NCI-H446 (cell line): Measurements from ENCODE around the gene HHAT.
A peak's percentile ranks its signal among the peaks of the same experiment; 100 is the strongest.

ENCODE experiments used
- DNase-seq, 2 experiments: peaks; one replicate each; lab custom pipeline; 2025; lab: John Stamatoyannopoulos, UW

HHAT gene

DNA sequence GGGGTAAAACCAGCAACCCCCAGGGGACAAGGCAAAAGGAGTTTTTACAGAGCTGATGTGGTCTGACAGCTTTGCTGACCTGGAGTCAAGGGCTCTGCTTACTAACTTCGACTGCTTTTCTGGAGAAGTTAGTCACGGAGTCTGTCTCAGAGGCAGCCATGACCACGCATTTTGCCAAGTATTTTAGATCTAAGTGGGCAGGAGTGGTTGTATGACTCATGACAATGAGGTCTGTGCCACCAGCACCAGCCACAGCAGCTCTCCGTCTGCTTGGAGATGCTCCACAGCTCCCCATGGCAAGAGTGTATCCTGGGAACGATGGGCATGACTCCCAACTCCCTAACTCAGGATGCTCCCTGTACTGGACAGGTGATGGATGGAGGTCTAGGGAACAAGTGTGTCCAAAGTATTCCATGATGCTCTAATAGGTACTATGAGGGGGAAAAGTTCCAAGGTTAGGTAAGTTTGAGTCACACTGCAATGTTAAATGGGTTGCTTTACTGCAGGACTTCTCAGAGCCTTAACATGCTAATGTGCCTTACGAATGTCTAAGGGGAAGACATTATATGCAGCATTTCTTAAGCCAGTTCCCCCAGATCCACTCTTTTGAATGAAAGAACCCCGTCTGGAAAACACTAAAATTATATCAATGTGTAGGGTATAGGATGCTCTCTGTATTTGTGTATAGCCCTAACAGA, 359.0 kb downstream of the HHAT start:
- no peak for DNase-seq

GRCh38 chr1:210688512-210689234, 360.0 kb downstream of the HHAT start:
- DNase-seq, result peak in 1 of 2 experiments; percentile 46

- DNase-seq, result no peak
Observed at GRCh38 chr1:210689826-210690225, 361.1 kb downstream of the HHAT start.

DNA sequence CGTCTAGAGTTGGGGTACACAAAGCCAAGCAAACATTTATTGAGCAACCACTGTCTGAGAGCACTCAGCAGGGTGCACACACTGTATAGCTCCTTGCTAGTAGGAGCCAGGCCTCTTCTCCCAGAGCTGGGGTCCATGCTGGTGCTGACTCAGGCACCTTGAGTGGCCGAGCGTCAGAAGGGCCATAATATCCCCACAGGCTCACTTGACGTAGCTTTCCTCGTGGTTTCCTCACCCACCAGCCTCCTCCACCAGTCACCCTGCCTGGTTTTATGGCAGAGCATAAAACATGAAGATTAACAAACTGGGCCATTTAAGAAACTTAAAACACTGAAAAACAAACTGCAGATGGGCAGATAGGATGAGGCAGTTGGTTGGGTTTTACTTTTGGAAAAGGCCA, 361.5 kb downstream of the HHAT start:
- no peak for DNase-seq

DNA sequence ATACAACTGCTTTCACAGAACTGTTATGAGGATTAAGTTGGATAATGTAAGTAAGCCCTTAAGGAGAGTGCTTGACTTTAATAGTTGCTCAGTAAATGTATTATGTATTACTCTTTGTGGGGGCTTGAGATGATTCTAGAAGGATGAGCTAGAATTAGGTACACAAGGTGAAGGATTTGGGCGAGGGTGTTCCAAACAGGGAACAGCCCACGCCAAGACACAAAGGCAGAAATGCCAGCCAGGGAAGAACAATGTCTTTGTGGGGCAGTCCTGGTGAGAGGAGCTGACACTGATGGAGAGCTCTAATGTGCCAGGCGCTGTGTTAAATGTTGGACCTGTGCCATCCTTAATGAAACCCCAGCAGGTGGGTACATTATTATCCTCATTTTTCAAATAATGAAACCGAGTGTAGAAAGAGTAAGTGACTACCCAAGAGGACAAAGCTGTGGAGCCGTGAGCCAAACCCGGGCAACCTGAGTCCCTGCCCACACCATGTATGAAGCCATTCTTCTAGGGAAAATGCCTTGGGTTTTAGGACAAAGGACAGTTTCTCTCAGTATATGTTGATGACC, 362.4 kb downstream of the HHAT start:
- DNase-seq, result no peak

- no peak for DNase-seq
Observed at GRCh38 chr1:210692796-210693195, 364.1 kb downstream of the HHAT start.

DNA sequence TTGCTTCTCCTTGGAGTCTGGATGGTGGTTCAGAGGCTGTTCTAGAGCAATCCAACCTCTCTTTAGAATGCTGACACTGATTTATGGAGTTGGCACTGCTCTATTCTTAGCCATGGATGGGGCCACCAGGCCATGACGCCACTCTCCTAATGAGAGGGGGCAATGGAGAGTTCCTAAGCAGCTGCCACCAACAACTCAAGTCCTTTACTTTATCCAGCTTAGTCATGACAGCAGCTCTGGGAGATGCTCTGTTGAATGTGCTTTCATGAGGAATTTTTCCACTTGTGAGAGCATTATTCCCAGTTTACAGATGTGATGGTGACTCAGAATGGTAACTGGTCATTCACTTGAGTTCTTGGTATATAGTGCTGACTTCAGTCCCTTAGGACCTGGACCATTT, 366.3 kb downstream of the HHAT start:
- no peak for DNase-seq

- DNase-seq, result no peak
Observed at GRCh38 chr1:210696709-210697108, 368.0 kb downstream of the HHAT start.

DNA sequence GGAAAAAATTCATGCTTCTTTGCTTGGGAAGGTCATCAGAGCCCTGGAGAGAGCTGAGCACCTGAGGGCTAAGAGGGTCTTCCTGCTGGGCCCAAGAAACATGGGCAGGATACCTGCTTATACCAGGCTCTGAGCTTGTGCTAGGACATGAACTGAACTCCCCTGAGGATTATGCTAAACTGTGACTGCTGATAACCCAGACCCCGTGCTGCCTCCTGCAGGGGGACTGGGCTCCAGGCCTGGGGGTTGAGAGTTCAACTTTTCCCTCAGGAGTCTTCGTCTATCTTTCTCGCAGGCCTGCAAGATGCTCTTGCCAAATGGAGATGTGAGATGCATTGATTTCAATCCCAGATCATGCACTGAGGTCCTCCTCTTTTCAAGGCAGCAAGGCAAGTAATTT, 368.5 kb downstream of the HHAT start:
- no peak for DNase-seq

GRCh38 chr1:210698661-210699060, 370.0 kb downstream of the HHAT start:
- DNase-seq, result no peak

DNA sequence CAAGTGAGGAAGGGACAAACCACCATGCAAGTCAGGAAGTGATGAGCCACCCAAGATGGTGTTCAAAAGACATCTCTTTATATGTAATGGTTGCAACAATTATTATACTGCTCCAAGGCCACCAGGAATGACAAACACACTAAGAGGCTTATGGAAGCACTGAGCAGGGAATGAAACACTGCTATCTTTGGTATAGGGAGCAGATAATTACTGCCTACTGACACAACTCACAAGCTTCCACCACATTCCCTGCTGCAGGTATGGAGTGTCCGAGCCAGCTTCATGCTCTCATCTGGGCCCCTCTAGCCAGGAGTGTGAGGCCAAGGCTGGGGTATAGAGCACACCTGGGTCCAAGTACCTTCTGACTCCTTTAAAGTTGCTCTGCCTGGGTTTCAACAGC, 371.4 kb downstream of the HHAT start:
- no peak for DNase-seq

- DNase-seq, result no peak
Observed at GRCh38 chr1:210700511-210700910, 371.8 kb downstream of the HHAT start.

GRCh38 chr1:210702506-210702905, 373.8 kb downstream of the HHAT start:
- DNase-seq, result no peak

GRCh38 chr1:210703593-210703992, 374.9 kb downstream of the HHAT start:
- no peak for DNase-seq

GRCh38 chr1:210705086-210705485, 376.4 kb downstream of the HHAT start:
- no peak for DNase-seq

GRCh38 chr1:210706246-210706645, 377.5 kb downstream of the HHAT start:
- DNase-seq, result no peak

DNA sequence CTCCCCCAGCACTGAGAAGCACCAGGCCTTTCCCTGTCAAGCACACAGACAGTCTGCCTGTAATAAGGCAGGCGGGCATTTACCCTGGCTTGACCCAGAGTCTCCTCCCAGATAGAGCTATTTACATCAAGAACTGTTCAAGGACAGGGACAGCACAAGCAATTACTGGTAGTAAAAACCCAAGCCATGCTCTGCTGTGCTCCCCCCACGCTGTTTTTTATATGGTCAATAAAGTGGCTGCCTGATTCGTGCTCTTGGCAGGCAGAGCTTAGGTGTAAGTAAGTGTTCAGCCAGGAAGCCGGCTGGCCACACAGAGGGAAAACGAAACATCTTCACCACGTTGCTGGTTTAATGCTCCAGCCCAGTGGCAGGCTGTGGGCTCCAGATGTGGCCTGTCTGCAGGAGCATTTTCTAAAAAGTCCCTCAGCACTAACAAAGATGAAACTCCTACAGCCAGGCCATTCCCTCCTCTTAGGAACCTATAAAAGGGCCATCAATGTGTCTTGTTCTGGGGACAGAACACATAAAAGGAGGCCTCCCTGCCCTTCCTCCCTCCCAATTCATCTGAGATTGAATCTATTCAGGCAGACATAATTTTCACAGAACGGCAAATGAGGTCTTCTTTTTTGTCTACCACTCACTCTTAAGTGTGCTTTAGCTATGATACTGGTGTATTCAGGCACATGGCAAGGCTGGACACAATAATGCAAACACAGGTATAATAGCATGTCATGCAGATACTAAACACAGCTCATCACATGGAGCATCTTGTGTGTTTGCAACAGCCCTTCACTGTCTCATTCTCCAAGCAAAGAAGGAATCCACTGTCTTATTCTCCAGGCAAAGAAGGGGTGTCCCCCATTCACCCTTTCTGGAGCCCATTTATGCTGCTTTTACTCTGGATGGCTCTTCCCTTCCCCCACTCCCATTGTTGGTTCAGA, 378.9 kb downstream of the HHAT start:
- no peak for DNase-seq

GRCh38 chr1:210709701-210710100, 381.0 kb downstream of the HHAT start:
- no peak for DNase-seq

DNA sequence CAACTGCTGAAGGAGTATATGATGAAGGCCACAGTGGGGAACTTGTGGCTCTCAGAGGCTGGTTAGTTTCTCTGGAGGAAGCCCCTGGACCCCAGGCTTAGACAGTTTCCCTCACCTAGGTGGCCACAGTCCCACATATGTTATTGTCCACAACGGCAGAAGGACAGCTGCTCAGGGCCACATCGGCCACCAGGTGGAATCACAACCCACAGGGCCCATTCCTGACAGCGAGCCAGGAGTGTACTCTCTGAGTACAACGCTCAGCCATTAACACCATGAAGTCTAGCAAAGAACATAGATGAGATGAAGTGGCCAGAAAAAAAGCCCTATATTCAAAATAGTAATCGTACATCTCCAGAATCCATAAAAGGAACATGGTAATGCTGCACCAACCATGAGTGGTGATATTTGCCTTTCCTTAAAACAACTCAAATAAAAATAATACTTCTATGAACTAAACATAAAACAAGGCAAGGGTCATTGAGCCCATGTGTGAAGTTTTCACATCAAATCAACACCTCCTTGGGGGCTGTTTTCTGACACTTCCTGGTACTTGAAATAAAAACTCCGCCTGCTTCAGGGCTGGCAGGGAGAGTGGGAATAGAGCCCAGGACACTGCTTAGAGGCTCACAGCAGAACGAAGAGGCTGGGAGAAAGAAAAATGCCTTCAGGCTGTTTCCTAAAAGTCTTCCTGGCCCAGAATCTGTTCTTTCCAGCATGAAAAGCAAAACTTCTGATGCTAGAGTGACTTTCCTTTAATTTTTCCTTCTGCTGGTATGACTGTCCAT, 383.3 kb downstream of the HHAT start:
- DNase-seq, result no peak

- DNase-seq, result no peak
Observed at GRCh38 chr1:210715072-210715471, 386.4 kb downstream of the HHAT start.

DNA sequence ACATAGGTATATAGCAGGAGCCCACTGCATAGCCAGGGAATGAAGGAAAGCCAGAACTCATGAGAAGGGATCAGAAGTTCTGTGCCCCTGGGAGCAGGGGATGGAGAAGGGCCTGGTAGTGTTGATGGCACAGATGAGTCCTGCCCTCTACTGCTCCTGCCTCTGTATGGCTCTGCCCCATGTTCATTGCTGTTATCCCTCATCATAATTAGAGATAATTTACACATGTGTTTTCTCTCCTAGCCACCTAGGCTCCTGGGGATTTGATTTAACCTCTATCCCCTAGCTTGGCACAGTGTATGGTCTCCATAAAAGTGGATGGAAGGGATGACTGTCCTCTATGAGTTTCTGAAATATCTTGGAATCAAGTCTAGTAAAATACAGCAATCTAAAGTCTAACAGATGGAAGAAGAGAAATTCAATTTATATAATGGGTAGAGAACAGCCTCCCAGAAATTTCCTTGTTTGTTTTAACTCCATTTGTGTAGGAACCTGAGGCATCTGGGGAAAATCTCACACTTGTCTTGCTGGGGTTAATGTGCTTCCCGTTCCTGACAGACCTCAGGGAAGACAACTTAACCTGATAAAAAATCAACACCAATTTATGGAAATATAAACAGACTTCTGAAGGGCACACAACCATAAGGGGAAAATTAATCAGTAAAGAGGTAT, 393.8 kb downstream of the HHAT start:
- DNase-seq, result no peak
